C4-2B (cell line): Measurements from ENCODE around the gene LRRC32.

ENCODE experiments used
- CTCF ChIP-seq: fragments of 450-650 bp; conservative IDR thresholded peaks from 2 replicates; pipeline ENCODE4 v1.5.1; 2017; ENCODE audit warnings: mild to moderate bottlenecking
- ZFX ChIP-seq: fragments of 450-650 bp; IDR thresholded peaks from 2 replicates; pipeline ENCODE4 v1.6.1; 2017

DNA sequence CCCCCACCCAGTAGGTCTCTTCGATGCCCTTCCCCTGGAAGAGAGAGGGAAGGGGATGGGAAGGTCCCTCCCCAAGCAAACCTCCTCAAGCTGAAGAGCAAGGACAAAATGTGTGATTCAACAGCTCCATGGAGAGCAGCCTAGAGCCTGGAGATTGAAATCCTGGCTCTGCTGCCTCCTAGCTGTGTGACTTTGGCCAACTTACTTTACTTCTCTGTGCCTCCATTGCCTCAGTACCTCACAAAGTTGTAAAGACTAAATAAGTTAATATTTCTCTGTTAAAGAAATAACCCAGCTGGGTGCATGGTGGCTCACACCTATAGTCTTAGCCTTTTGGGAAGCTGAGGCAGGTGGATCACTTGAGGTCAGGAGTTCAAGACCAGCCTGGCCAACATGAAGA lies 21.1 kb upstream of the LRRC32 start:
- TF ChIP-seq CTCF (no peak), ZFX (no peak)
